Measurements from ENCODE around the gene SCO2. TPM values are rescaled to one million over a fixed set of nuclear protein-coding genes. Genes with fewer than 3 reads are reported as not detected.

SCO2 gene
- total RNA-seq, 2 experiments from 2014 or later: 4.1 to 4.9 TPM

DNA sequence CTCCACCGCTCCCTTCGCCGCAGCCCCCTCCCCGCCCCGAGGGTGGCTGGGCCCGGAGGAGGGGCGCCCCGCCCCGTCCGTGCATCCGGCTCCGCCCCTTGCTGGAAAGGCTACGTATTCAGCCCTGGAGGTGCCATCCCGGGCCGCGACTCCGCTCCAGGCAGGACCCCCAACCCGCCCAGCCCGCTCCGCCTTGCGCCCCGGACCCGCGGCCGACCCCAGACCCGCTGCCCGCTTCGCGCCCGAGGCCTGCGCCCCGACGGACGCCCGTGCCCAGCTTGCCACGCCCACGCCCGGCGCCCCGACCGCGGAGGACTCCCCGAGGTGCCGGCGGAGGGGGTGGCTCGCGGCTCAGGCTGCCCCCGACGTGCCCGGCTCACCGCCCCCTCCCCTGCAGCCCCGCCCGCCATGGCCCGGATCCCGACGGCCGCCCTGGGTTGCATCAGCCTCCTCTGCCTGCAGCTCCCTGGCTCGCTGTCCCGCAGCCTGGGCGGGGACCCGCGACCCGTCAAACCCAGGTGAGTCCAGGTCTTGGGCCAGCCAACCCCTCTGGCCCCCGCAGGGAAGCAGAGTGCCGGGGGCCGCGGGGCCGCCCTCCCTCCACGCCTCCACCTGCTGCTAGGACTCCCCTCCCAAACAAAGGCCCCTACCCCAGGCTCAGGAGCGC lies 43.8 kb downstream of the SCO2 start, which contains the start of gene ADM2:
Gene ADM2 (plus strand): TSS at position 104 of the 667 bp plus-strand sequence. CDS start 305 bp downstream, at position 409.
- no peak for TF ChIP-seq EZH2phosphoT487 (IDR thresholded peaks at IDR 0.05; ENCODE audit: borderline replicate concordance, low read depth, low read length)
- no peak for TF ChIP-seq CTCF (conservative IDR thresholded peaks at IDR 0.05; ENCODE audit: low read length)
- H4K20me1 ChIP-seq (ENCODE audit: insufficient read depth, low read length): no peaks in the 10 kb centered on the region
- no TSS peak for BruUV-seq (replicated peaks)
- DNase-seq (ENCODE audit: low spot score): peak; percentile 55
- H3K36me3 ChIP-seq (ENCODE audit: insufficient read depth, low read length): no peaks in the 10 kb centered on the region
- H3K79me2 ChIP-seq (ENCODE audit: insufficient read depth, low read depth, low read length): no peaks in the 10 kb centered on the region
- H3K4me3 ChIP-seq (ENCODE audit: low read depth, low read length, poor library complexity, severe bottlenecking): peak within 1 kb of the TSS; percentile 68
- intact Hi-C loops (cut with micrococcal nuclease; ENCODE audit: unreplicated experiment): no loop called here
- H3K9me2 ChIP-seq (ENCODE audit: insufficient read depth, low read length): no peaks in the 10 kb centered on the region
- peak within 1 kb of the TSS; percentile 69 for H3K4me2 ChIP-seq (ENCODE audit: low read length)
- no peaks in the 10 kb centered on the region for H3K9me3 ChIP-seq (ENCODE audit: low read length)
- POLR2A ChIA-PET: no interaction called here
- no peak within 1 kb of the TSS for H3K27ac ChIP-seq (ENCODE audit: low read depth, low read length, poor library complexity, severe bottlenecking)
- CTCF ChIA-PET (ENCODE audit: unreplicated experiment): no interaction called here
- H2AFZ ChIP-seq (ENCODE audit: low read length): 0 out of 2 replicates have a peak within 1 kb of the TSS, but pooled peaks have one; percentile 10
- peaks cover 10% of the 10 kb centered on the region for H3K4me1 ChIP-seq (ENCODE audit: insufficient read depth, low read length, poor library complexity, severe bottlenecking)

DNA sequence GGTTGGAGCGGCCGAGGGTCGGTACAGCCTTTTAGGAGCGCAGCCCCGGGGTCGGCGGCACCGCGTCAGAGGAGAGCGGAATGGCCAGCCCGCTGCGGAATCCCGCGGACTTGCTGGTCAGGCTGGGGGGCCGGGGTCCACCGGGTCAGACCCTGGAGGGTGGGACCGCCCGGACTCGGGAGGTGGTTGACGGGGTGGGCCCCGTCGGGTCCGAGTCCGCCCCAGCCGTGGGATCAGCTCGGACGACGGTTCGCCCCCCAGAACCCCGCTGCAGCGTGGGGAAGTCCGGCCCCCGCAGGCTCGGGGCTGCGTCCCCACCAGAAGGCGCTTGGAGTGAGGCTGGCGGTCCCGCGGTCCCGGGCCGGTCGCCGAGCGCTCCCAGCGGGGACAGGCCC lies 44.4 kb downstream of the SCO2 start:
- no peaks in the 10 kb centered on the region for H3K9me3 ChIP-seq (ENCODE audit: low read length)
- no peaks in the 10 kb centered on the region for H4K20me1 ChIP-seq (ENCODE audit: insufficient read depth, low read length)
- H3K9me2 ChIP-seq (ENCODE audit: insufficient read depth, low read length): no peaks in the 10 kb centered on the region
- TF ChIP-seq EZH2phosphoT487 (IDR thresholded peaks at IDR 0.05; ENCODE audit: borderline replicate concordance, low read depth, low read length): no peak
- TF ChIP-seq CTCF (conservative IDR thresholded peaks at IDR 0.05; ENCODE audit: low read length): no peak
- H3K79me2 ChIP-seq (ENCODE audit: insufficient read depth, low read depth, low read length): no peaks in the 10 kb centered on the region
- no peak overlapping the region for H3K27ac ChIP-seq (ENCODE audit: low read depth, low read length, poor library complexity, severe bottlenecking)
- H3K4me1 ChIP-seq (ENCODE audit: insufficient read depth, low read length, poor library complexity, severe bottlenecking): peaks cover 10% of the 10 kb centered on the region
- POLR2A ChIA-PET: no interaction called here
- DNase-seq (ENCODE audit: low spot score): no peak
- peak overlapping the region; percentile 69; the same call in 1 of the 2 replicates for H3K4me2 ChIP-seq (ENCODE audit: low read length)
- BruUV-seq (replicated peaks): no TSS peak
- intact Hi-C loops (cut with micrococcal nuclease; ENCODE audit: unreplicated experiment): no loop called here
- no peaks in the 10 kb centered on the region for H3K36me3 ChIP-seq (ENCODE audit: insufficient read depth, low read length)
- CTCF ChIA-PET (ENCODE audit: unreplicated experiment): no interaction called here
- no peak overlapping the region for H2AFZ ChIP-seq (ENCODE audit: low read length)
- peak overlapping the region; percentile 68 for H3K4me3 ChIP-seq (ENCODE audit: low read depth, low read length, poor library complexity, severe bottlenecking)

- POLR2A ChIA-PET: no interaction called here
- H3K4me3 ChIP-seq (ENCODE audit: low read depth, low read length, poor library complexity, severe bottlenecking): no peak overlapping the region
- no TSS peak for BruUV-seq (replicated peaks)
- CTCF ChIA-PET (ENCODE audit: unreplicated experiment): interaction anchor here (0.6 kb wide), 1 partner anchor 289 kb away, joined by 3 read pairs; no protein-coding TSS in a partner anchor
- intact Hi-C loops (cut with micrococcal nuclease; ENCODE audit: unreplicated experiment): loop anchor here (10.0 kb wide), 1 partner anchor 235 kb away; the partner anchor contains the start of gene TUBGCP6
- H2AFZ ChIP-seq (ENCODE audit: low read length): no peak overlapping the region
- TF ChIP-seq EZH2phosphoT487 (IDR thresholded peaks at IDR 0.05; ENCODE audit: borderline replicate concordance, low read depth, low read length): no peak
- TF ChIP-seq CTCF (conservative IDR thresholded peaks at IDR 0.05; ENCODE audit: low read length): no peak
- H3K4me1 ChIP-seq (ENCODE audit: insufficient read depth, low read length, poor library complexity, severe bottlenecking): peaks cover 17% of the 10 kb centered on the region
- H4K20me1 ChIP-seq (ENCODE audit: insufficient read depth, low read length): no peaks in the 10 kb centered on the region
- no peak overlapping the region for H3K27ac ChIP-seq (ENCODE audit: low read depth, low read length, poor library complexity, severe bottlenecking)
- H3K36me3 ChIP-seq (ENCODE audit: insufficient read depth, low read length): no peaks in the 10 kb centered on the region
- H3K4me2 ChIP-seq (ENCODE audit: low read length): no peak overlapping the region
- DNase-seq (ENCODE audit: low spot score): no peak
- H3K9me2 ChIP-seq (ENCODE audit: insufficient read depth, low read length): no peaks in the 10 kb centered on the region
- no peaks in the 10 kb centered on the region for H3K79me2 ChIP-seq (ENCODE audit: insufficient read depth, low read depth, low read length)
- no peaks in the 10 kb centered on the region for H3K9me3 ChIP-seq (ENCODE audit: low read length)
Observed at GRCh38 chr22:50479721-50480120, 45.7 kb downstream of the SCO2 start.

Data from OCI-LY7 (cell line).